WTC11 (cell line): Measurements from ENCODE around the gene SLC12A6. TPM values are rescaled to one million over a fixed set of nuclear protein-coding genes. Genes with fewer than 3 reads are reported as not detected.

ENCODE experiments used
- ATAC-seq: fragments of 200-7000 bp; cut with Tn5 transposase; 2 replicates; pipeline ENCODE4 v1.10.0; 2021; ENCODE audit warnings: mild to moderate bottlenecking, moderate library complexity
- CTCF ChIA-PET: fragments of 300-600 bp; sonication (Branson Sonifier 250); formaldehyde crosslinking; loops from one replicate; lab custom pipeline; 2021; ENCODE audit warnings: antibody characterized with exemption; lab: Charles Lee
- POLR2A ChIA-PET: fragments of 350-600 bp; sonication (Branson Sonifier 250); formaldehyde crosslinking; loops from one replicate; lab custom pipeline; 2021; ENCODE audit warnings: antibody characterized with exemption; lab: Charles Lee
- DNase-seq: peaks from one replicate; pipeline ENCODE4 v3.0.0; 2021; ENCODE audit warnings: low spot score
- H3K27ac Mint-ChIP-seq: 2 replicates; pipeline ENCODE4 v1.8.0; 2021; ENCODE audit warnings: mixed read lengths
- H3K27me3 Mint-ChIP-seq: 2 replicates; pipeline ENCODE4 v1.8.0; 2021; ENCODE audit warnings: low read depth, mild to moderate bottlenecking, moderate library complexity, mixed read lengths
- H3K36me3 Mint-ChIP-seq: 2 replicates; pipeline ENCODE4 v1.8.0; 2021; ENCODE audit warnings: mixed read lengths
- H3K4me1 Mint-ChIP-seq: 2 replicates; pipeline ENCODE4 v1.8.0; 2022; ENCODE audit warnings: mixed read lengths
- H3K4me3 Mint-ChIP-seq: 2 replicates; pipeline ENCODE4 v1.8.0; 2021; ENCODE audit warnings: mild to moderate bottlenecking, moderate library complexity, mixed read lengths
- H3K9me3 Mint-ChIP-seq: 2 replicates; pipeline ENCODE4 v1.8.0; 2021; ENCODE audit warnings: mixed read lengths
- EMX1 ChIP-seq: fragments of 250-450 bp; sonication (Bioruptor Pico); IDR thresholded peaks from 2 replicates; pipeline ENCODE4 v1.8.0; 2021; ENCODE audit warnings: mild to moderate bottlenecking
- FOXJ3 ChIP-seq: sonication (generic); formaldehyde crosslinking; IDR thresholded peaks from 2 replicates; pipeline ENCODE4 v1.9.0; 2021; ENCODE audit warnings: missing genetic modification reagents, mild to moderate bottlenecking, borderline replicate concordance
- FOXP1 ChIP-seq: sonication (generic); formaldehyde crosslinking; IDR thresholded peaks from 2 replicates; pipeline ENCODE4 v1.8.0; 2022; ENCODE audit warnings: missing genetic modification reagents, mild to moderate bottlenecking, moderate library complexity, borderline replicate concordance
- MYBL2 ChIP-seq: sonication (generic); formaldehyde crosslinking; IDR thresholded peaks from 2 replicates; pipeline ENCODE4 v1.8.1; 2023; ENCODE audit warnings: mild to moderate bottlenecking, moderate library complexity, missing genetic modification reagents
- ZNF317 ChIP-seq: sonication (generic); formaldehyde crosslinking; IDR thresholded peaks from 2 replicates; pipeline ENCODE4 v1.8.1; 2023; ENCODE audit warnings: low read depth, mild to moderate bottlenecking, moderate library complexity, missing genetic modification reagents, borderline replicate concordance
- ZNF416 ChIP-seq: fragments of 250-450 bp; sonication (Bioruptor Pico); IDR thresholded peaks from 2 replicates; pipeline ENCODE4 v1.9.0; 2021; ENCODE audit warnings: mild to moderate bottlenecking, inconsistent platforms
- total RNA-seq: library from RNA; stranded (reverse); gene quantifications from 3 replicates; pipeline ENCODE4 v1.2.3, GENCODE V29; 2021
- TF ChIP-seq, protein P1 (sequence below): sonication (generic); formaldehyde crosslinking; IDR thresholded peaks from 2 replicates; pipeline ENCODE4 v1.8.1; 2023; ENCODE audit warnings: mild to moderate bottlenecking, missing genetic modification reagents, borderline replicate concordance
- TF ChIP-seq, protein P2 (sequence below): sonication (generic); formaldehyde crosslinking; IDR thresholded peaks from 2 replicates; pipeline ENCODE4 v1.8.1; 2023; ENCODE audit warnings: mild to moderate bottlenecking, missing genetic modification reagents
- TF ChIP-seq, protein P3 (sequence below): fragments of 200-600 bp; IDR thresholded peaks from 2 replicates; pipeline ENCODE4 v1.8.0; 2022; ENCODE audit warnings: antibody characterized with exemption
- TF ChIP-seq, protein P4 (sequence below): fragments of 250-450 bp; sonication (Bioruptor Pico); IDR thresholded peaks from 2 replicates; pipeline ENCODE4 v1.9.0; 2021; ENCODE audit warnings: mild to moderate bottlenecking
- TF ChIP-seq, protein P5 (sequence below): sonication (generic); formaldehyde crosslinking; IDR thresholded peaks from 2 replicates; pipeline ENCODE4 v1.8.1; 2023; ENCODE audit warnings: mild to moderate bottlenecking, missing genetic modification reagents
- TF ChIP-seq, protein P6 (sequence below): sonication (generic); formaldehyde crosslinking; conservative IDR thresholded peaks from 2 replicates; pipeline ENCODE4 v1.8.1; 2022; ENCODE audit warnings: mild to moderate bottlenecking, missing genetic modification reagents
- TF ChIP-seq, protein P7 (sequence below): sonication (generic); formaldehyde crosslinking; IDR thresholded peaks from 2 replicates; pipeline ENCODE4 v1.8.0; 2023; ENCODE audit warnings: mild to moderate bottlenecking, missing genetic modification reagents

Gene SLC12A6
- total RNA-seq, 1 experiment from 2014 or later = 16.2 TPM

DNA sequence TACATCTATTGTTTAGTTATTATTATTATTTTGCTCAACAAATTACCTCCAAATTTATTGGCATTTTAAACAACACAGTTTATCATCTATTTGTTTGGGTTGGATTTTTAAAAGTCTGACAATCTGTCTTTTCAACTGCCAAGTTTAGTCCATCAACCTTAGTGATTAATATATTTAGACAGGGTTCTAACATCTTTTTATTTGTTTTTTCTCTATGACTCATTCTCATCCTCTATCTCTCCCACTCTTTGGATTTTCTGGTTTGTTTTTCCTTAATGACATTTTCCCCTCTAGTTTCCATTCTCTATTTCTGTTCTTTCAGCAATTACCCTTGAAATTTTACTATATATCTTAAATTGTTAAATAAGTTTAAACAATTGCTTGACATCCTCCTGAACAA, 70.8 kb downstream of the SLC12A6 start:
- H3K4me1 Mint-ChIP-seq = 0 out of 2 replicates have a peak, but pooled peaks cover 3% of the 10 kb centered on the region
- POLR2A ChIA-PET = no interaction called here
- no peaks in the 10 kb centered on the region for H3K36me3 Mint-ChIP-seq
- CTCF ChIA-PET = no interaction called here
- no peaks in the 10 kb centered on the region for H3K27me3 Mint-ChIP-seq
- H3K9me3 Mint-ChIP-seq = no peaks in the 10 kb centered on the region
- ATAC-seq = no peak
- H3K27ac Mint-ChIP-seq = no peak overlapping the region
- TF ChIP-seq, protein P1, sequence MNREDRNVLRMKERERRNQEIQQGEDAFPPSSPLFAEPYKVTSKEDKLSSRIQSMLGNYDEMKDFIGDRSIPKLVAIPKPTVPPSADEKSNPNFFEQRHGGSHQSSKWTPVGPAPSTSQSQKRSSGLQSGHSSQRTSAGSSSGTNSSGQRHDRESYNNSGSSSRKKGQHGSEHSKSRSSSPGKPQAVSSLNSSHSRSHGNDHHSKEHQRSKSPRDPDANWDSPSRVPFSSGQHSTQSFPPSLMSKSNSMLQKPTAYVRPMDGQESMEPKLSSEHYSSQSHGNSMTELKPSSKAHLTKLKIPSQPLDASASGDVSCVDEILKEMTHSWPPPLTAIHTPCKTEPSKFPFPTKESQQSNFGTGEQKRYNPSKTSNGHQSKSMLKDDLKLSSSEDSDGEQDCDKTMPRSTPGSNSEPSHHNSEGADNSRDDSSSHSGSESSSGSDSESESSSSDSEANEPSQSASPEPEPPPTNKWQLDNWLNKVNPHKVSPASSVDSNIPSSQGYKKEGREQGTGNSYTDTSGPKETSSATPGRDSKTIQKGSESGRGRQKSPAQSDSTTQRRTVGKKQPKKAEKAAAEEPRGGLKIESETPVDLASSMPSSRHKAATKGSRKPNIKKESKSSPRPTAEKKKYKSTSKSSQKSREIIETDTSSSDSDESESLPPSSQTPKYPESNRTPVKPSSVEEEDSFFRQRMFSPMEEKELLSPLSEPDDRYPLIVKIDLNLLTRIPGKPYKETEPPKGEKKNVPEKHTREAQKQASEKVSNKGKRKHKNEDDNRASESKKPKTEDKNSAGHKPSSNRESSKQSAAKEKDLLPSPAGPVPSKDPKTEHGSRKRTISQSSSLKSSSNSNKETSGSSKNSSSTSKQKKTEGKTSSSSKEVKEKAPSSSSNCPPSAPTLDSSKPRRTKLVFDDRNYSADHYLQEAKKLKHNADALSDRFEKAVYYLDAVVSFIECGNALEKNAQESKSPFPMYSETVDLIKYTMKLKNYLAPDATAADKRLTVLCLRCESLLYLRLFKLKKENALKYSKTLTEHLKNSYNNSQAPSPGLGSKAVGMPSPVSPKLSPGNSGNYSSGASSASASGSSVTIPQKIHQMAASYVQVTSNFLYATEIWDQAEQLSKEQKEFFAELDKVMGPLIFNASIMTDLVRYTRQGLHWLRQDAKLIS = no peak
- no peak for TF ChIP-seq ZNF317
- TF ChIP-seq MYBL2 (CRISPR knock-in tag) = no peak
- TF ChIP-seq, protein P2, sequence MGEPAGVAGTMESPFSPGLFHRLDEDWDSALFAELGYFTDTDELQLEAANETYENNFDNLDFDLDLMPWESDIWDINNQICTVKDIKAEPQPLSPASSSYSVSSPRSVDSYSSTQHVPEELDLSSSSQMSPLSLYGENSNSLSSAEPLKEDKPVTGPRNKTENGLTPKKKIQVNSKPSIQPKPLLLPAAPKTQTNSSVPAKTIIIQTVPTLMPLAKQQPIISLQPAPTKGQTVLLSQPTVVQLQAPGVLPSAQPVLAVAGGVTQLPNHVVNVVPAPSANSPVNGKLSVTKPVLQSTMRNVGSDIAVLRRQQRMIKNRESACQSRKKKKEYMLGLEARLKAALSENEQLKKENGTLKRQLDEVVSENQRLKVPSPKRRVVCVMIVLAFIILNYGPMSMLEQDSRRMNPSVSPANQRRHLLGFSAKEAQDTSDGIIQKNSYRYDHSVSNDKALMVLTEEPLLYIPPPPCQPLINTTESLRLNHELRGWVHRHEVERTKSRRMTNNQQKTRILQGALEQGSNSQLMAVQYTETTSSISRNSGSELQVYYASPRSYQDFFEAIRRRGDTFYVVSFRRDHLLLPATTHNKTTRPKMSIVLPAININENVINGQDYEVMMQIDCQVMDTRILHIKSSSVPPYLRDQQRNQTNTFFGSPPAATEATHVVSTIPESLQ (CRISPR knock-in tag) = no peak
- TF ChIP-seq FOXJ3 (CRISPR knock-in tag) = no peak
- TF ChIP-seq, protein P3, sequence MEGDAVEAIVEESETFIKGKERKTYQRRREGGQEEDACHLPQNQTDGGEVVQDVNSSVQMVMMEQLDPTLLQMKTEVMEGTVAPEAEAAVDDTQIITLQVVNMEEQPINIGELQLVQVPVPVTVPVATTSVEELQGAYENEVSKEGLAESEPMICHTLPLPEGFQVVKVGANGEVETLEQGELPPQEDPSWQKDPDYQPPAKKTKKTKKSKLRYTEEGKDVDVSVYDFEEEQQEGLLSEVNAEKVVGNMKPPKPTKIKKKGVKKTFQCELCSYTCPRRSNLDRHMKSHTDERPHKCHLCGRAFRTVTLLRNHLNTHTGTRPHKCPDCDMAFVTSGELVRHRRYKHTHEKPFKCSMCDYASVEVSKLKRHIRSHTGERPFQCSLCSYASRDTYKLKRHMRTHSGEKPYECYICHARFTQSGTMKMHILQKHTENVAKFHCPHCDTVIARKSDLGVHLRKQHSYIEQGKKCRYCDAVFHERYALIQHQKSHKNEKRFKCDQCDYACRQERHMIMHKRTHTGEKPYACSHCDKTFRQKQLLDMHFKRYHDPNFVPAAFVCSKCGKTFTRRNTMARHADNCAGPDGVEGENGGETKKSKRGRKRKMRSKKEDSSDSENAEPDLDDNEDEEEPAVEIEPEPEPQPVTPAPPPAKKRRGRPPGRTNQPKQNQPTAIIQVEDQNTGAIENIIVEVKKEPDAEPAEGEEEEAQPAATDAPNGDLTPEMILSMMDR = no peak
- TF ChIP-seq ZNF416 (CRISPR knock-in tag) = no peak
- TF ChIP-seq, protein P4, sequence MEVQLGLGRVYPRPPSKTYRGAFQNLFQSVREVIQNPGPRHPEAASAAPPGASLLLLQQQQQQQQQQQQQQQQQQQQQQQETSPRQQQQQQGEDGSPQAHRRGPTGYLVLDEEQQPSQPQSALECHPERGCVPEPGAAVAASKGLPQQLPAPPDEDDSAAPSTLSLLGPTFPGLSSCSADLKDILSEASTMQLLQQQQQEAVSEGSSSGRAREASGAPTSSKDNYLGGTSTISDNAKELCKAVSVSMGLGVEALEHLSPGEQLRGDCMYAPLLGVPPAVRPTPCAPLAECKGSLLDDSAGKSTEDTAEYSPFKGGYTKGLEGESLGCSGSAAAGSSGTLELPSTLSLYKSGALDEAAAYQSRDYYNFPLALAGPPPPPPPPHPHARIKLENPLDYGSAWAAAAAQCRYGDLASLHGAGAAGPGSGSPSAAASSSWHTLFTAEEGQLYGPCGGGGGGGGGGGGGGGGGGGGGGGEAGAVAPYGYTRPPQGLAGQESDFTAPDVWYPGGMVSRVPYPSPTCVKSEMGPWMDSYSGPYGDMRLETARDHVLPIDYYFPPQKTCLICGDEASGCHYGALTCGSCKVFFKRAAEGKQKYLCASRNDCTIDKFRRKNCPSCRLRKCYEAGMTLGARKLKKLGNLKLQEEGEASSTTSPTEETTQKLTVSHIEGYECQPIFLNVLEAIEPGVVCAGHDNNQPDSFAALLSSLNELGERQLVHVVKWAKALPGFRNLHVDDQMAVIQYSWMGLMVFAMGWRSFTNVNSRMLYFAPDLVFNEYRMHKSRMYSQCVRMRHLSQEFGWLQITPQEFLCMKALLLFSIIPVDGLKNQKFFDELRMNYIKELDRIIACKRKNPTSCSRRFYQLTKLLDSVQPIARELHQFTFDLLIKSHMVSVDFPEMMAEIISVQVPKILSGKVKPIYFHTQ (CRISPR knock-in tag) = no peak
- TF ChIP-seq, protein P5, sequence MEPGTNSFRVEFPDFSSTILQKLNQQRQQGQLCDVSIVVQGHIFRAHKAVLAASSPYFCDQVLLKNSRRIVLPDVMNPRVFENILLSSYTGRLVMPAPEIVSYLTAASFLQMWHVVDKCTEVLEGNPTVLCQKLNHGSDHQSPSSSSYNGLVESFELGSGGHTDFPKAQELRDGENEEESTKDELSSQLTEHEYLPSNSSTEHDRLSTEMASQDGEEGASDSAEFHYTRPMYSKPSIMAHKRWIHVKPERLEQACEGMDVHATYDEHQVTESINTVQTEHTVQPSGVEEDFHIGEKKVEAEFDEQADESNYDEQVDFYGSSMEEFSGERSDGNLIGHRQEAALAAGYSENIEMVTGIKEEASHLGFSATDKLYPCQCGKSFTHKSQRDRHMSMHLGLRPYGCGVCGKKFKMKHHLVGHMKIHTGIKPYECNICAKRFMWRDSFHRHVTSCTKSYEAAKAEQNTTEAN (CRISPR knock-in tag) = no peak
- no peak for TF ChIP-seq EMX1 (CRISPR knock-in tag)
- TF ChIP-seq, protein P6, sequence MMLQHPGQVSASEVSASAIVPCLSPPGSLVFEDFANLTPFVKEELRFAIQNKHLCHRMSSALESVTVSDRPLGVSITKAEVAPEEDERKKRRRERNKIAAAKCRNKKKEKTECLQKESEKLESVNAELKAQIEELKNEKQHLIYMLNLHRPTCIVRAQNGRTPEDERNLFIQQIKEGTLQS (CRISPR knock-in tag) = no peak
- TF ChIP-seq FOXP1 (CRISPR knock-in tag) = no peak
- TF ChIP-seq, protein P7, sequence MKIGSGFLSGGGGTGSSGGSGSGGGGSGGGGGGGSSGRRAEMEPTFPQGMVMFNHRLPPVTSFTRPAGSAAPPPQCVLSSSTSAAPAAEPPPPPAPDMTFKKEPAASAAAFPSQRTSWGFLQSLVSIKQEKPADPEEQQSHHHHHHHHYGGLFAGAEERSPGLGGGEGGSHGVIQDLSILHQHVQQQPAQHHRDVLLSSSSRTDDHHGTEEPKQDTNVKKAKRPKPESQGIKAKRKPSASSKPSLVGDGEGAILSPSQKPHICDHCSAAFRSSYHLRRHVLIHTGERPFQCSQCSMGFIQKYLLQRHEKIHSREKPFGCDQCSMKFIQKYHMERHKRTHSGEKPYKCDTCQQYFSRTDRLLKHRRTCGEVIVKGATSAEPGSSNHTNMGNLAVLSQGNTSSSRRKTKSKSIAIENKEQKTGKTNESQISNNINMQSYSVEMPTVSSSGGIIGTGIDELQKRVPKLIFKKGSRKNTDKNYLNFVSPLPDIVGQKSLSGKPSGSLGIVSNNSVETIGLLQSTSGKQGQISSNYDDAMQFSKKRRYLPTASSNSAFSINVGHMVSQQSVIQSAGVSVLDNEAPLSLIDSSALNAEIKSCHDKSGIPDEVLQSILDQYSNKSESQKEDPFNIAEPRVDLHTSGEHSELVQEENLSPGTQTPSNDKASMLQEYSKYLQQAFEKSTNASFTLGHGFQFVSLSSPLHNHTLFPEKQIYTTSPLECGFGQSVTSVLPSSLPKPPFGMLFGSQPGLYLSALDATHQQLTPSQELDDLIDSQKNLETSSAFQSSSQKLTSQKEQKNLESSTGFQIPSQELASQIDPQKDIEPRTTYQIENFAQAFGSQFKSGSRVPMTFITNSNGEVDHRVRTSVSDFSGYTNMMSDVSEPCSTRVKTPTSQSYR (CRISPR knock-in tag) = no peak
- DNase-seq = no peak
- no peak overlapping the region for H3K4me3 Mint-ChIP-seq
